ENCODE results near the gene TGFB2. TPM values are rescaled to one million over a fixed set of nuclear protein-coding genes. Genes with fewer than 3 reads are reported as not detected.

The TGFB2 gene
- total RNA-seq, 4 donors from 2014 or later: 2.2 to 16.7 (median 8.0) TPM

DNA sequence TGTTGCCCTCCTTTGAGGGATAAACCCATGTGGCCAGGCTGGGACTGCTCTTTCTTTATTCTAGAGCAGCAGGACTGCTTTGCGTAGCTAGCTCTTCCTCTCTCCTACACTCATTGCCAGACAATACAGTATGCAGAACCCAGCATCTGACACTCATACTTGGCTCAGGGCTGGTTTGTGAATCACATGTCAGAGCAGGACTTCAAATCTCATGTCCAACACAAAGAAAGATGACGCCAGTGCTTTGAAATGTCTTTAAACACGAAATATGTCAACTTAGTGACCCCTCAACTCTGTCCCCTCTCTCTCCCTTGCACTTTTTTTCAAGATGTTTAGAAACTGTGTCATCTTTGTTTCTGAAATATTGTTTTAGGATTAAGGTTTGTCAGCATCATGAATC, 135.0 kb downstream of the TGFB2 start:
- no peak for DNase-seq
- TF ChIP-seq, protein P1, sequence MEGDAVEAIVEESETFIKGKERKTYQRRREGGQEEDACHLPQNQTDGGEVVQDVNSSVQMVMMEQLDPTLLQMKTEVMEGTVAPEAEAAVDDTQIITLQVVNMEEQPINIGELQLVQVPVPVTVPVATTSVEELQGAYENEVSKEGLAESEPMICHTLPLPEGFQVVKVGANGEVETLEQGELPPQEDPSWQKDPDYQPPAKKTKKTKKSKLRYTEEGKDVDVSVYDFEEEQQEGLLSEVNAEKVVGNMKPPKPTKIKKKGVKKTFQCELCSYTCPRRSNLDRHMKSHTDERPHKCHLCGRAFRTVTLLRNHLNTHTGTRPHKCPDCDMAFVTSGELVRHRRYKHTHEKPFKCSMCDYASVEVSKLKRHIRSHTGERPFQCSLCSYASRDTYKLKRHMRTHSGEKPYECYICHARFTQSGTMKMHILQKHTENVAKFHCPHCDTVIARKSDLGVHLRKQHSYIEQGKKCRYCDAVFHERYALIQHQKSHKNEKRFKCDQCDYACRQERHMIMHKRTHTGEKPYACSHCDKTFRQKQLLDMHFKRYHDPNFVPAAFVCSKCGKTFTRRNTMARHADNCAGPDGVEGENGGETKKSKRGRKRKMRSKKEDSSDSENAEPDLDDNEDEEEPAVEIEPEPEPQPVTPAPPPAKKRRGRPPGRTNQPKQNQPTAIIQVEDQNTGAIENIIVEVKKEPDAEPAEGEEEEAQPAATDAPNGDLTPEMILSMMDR (IDR thresholded peaks at IDR 0.05): no peak
- TF ChIP-seq POLR2A (IDR thresholded peaks at IDR 0.05): no peak
- intact Hi-C loops (cut with DNase I): no loop called here
- Histone ChIP-seq H3K9me3 (no peaks in the 10 kb centered on the region), H3K4me1 (no peaks in the 10 kb centered on the region), H3K27me3 (no peaks in the 10 kb centered on the region), H3K27ac (no peak overlapping the region), H3K4me3 (replicated peaks in 1 of 3) (no peak overlapping the region), H3K36me3 (no peaks in the 10 kb centered on the region)
- 75 to 84% methylated on average over 3 of the region's 3 CpGs for WGBS, 2 donors

GRCh38 chr1:218480588-218481099, 135.5 kb downstream of the TGFB2 start:
- no peak for DNase-seq
- WGBS, 2 donors: 83 to 85% methylated on average over 1 of the region's 1 CpG
- TF ChIP-seq POLR2A (IDR thresholded peaks at IDR 0.05): no peak
- TF ChIP-seq, protein P1 (IDR thresholded peaks at IDR 0.05): no peak
- Histone ChIP-seq H3K4me3 (replicated peaks in 1 of 3) (no peak overlapping the region), H3K27me3 (no peaks in the 10 kb centered on the region), H3K9me3 (no peaks in the 10 kb centered on the region), H3K4me1 (no peaks in the 10 kb centered on the region), H3K27ac (no peak overlapping the region), H3K36me3 (no peaks in the 10 kb centered on the region)
- intact Hi-C loops (cut with DNase I): no loop called here

DNA sequence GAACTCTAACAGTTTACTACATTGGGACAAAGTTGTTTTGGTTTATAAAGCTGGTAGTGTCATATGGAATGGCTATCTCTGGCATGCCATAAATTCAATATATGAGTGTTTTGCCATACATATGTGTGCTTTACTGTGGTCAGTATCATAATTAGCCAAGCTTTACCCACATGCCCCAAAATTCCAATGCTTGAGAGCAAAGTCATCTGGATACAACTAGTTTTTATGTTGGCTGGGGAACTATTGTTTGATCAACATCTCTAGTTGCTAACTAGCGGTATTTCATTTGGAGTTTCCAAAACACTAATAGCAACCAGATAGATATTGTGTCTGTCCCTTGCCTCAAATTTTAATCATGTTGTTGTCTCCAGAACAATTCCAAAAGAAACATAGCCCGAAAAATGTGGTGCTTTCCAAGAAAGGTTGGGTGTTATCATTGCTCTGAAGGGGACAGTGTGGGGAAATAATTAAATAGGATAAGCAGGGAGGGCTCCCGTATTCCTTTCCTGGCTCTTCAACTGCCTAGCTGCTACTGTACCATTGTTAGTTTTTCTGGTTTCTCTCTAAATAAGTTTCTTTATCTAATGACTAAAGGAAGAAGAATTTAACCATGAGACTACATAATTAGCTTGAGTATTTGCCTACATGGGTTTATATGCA, 136.1 kb downstream of the TGFB2 start:
- no peak overlapping the region for H3K4me3 ChIP-seq (replicated peaks in 1 of 3)
- intact Hi-C loops (cut with DNase I): no loop called here
- DNase-seq: no peak
- H3K4me1 ChIP-seq: no peaks in the 10 kb centered on the region
- no peaks in the 10 kb centered on the region for H3K9me3 ChIP-seq
- H3K27ac ChIP-seq: no peak overlapping the region
- no peaks in the 10 kb centered on the region for H3K36me3 ChIP-seq
- no peaks in the 10 kb centered on the region for H3K27me3 ChIP-seq
- WGBS, 2 donors: 53 to 65% methylated on average over 3 of the region's 3 CpGs
- TF ChIP-seq, protein P1 (IDR thresholded peaks at IDR 0.05): no peak
- no peak for TF ChIP-seq POLR2A (IDR thresholded peaks at IDR 0.05)

- TF ChIP-seq, protein P1 (IDR thresholded peaks at IDR 0.05): no peak
- TF ChIP-seq POLR2A (IDR thresholded peaks at IDR 0.05): no peak
- intact Hi-C loops (cut with DNase I): no loop called here
- H3K4me1 ChIP-seq: peaks cover 0 to under 1% of the 10 kb centered on the region in 2 donors
- H3K27ac ChIP-seq: no peak overlapping the region
- H3K4me3 ChIP-seq (replicated peaks in 1 of 3): no peak overlapping the region
- DNase-seq: no peak
- H3K9me3 ChIP-seq: no peaks in the 10 kb centered on the region
- H3K36me3 ChIP-seq: no peaks in the 10 kb centered on the region
- H3K27me3 ChIP-seq: no peaks in the 10 kb centered on the region
- WGBS, 2 donors: 66 to 81% methylated on average over 5 of the region's 5 CpGs
These were observed 137.5 kb downstream of the TGFB2 start for GRCh38 chr1:218482683-218483082.

DNA sequence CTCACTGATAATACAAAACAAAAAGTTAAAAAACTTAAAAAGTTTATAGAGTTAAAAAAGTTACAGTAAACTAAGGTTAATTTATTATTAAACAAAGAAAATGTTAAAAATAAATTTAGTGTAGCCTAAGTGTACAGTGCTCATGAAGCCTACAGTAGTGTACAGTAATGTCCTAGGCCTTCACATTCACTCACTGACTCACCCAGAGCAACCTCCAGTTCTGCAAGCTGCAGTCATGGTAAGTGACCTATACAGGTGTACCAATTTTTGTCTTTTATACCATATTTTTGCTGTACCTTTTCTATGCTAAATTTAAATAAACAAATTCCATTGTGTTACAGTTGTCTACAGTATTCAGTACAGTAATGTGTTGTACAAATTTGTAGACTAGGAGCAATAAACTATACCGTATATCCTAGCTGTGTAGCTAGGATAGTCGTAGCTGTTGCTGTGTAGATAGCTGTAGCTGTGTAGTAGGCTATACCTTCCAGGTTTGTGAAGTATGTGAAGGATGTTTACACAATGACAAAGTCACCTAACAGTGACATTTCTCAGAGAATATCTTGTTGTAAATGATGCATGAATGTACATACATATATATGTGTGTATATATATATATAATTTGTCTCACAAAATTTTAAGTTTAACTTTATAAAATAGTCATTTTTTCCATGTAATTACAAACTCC, 140.2 kb downstream of the TGFB2 start:
- no peak overlapping the region for H3K27ac ChIP-seq
- no peak overlapping the region for H3K4me3 ChIP-seq (replicated peaks in 1 of 3)
- H3K36me3 ChIP-seq: no peaks in the 10 kb centered on the region
- WGBS, 2 donors: 92 to 95% methylated on average over 2 of the region's 2 CpGs
- intact Hi-C loops (cut with DNase I): no loop called here
- peaks cover 5% of the 10 kb centered on the region in 2 donors for H3K4me1 ChIP-seq
- DNase-seq: no peak
- no peaks in the 10 kb centered on the region for H3K27me3 ChIP-seq
- no peak for TF ChIP-seq POLR2A (IDR thresholded peaks at IDR 0.05)
- TF ChIP-seq, protein P1 (IDR thresholded peaks at IDR 0.05): no peak
- H3K9me3 ChIP-seq: no peaks in the 10 kb centered on the region

Measured in thyroid gland (tissue), 4 donors.